Right lobe of liver (tissue), 4 donors: ENCODE data around the gene MME.

Experiments
- CTCF ChIP-seq, 4 donors: fragments of 200-600 bp in 3 of 4; fragments of 450-650 bp in 1 of 4; IDR thresholded peaks; one replicate each; pipeline versions ENCODE4 v1.5.1 to v1.8.0; 2016 to 2022; ENCODE audit warnings: antibody characterized with exemption in 4 of 4, mild to moderate bottlenecking in 2 of 4
- POLR2A ChIP-seq: fragments of 450-650 bp; IDR thresholded peaks from one replicate; pipeline ENCODE4 v1.6.1; 2017; ENCODE audit warnings: antibody characterized with exemption, mild to moderate bottlenecking
- donor health status: DM: no; HTN: no; CAD: no.
- donor health status: DM: no; HTN: no; CAD: no.
- donor health status: DM: no; HTN: yes; CAD: no.

GRCh38 chr3:155169197-155169596 is 89.1 kb downstream of the MME start:
- TF ChIP-seq CTCF (IDR thresholded peaks at IDR 0.05), result no peak
- TF ChIP-seq POLR2A, result no peak
